Measurements from ENCODE around the gene UGT3A1.

GRCh38 chr5:35960328-35960727 lies 30.9 kb downstream of the UGT3A1 start:
- no peak for TF ChIP-seq POLR2A (IDR thresholded peaks at IDR 0.05)
- TF ChIP-seq CTCF (IDR thresholded peaks at IDR 0.05): no peak

Measured in heart left ventricle (tissue), 13 donors.